Retinal pigment epithelial cell (primary cell): ENCODE data around the gene THBS1.

Experiments
- DNase-seq: peaks from one replicate; pipeline ENCODE4 v3.0.0-alpha.2; 2010; ENCODE audit warnings: low read depth
- H3K4me3 ChIP-seq: 2 replicates; pipeline ENCODE4 v1.5.1; 2011; ENCODE audit warnings: mild to moderate bottlenecking, low read length, control low read depth, moderate library complexity
- CTCF ChIP-seq: conservative IDR thresholded peaks from 2 replicates; pipeline ENCODE4 v1.5.1; 2011; ENCODE audit warnings: low read depth, low read length, control low read depth, inconsistent platforms

The THBS1 gene

DNA sequence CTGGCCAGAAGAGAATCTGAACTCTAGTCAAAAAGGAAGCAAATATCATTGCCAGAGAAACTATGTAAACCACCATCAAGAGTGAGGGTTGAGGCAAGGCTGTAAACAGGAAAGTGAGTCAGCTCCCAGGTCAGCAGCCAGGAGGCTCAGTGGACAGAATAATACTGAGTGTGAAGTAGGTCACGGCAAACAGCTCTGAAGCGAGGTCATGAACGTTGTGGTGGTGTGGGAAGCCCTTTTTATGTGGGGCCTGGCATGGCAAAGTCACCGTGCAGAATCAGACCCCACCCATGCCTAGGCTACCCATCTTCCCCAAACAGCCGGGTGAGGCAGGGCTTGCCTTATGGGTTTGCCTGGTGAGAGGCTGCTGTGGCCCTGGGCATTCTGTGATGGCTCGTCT, 43.9 kb downstream of the THBS1 start:
- peak; percentile 73 for DNase-seq
- peak; percentile 13 for TF ChIP-seq CTCF
- no peak overlapping the region for H3K4me3 ChIP-seq

DNA sequence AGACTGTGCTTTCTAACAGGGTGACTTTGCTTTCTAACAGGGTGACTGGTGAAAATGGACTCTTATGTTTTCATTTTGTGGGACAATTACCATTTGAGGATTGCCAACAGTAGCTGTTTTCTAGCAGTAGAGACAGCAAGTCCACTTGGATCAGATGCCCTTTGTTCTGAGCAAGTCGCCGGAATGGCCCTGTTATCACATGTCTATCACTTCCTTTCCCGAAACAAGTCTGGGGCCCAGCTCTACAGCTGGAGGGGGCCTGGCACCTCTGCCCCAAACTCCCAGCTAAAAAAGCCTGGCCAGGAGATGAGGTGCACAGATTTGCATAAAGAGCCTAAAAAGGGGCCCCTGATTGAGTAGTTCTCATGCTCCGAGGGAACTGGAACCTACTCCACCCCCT, 44.6 kb downstream of the THBS1 start:
- no peak for DNase-seq
- H3K4me3 ChIP-seq: no peak overlapping the region

GRCh38 chr15:39625856-39626255, 45.0 kb downstream of the THBS1 start:
- TF ChIP-seq CTCF: no peak
- DNase-seq: peak; percentile 47
- H3K4me3 ChIP-seq: no peak overlapping the region

More for the DNA sequence above, 44.6 kb downstream of the THBS1 start:
- no peak for TF ChIP-seq CTCF

- H3K4me3 ChIP-seq: no peak overlapping the region
- TF ChIP-seq CTCF: no peak
- no peak for DNase-seq
Measured at GRCh38 chr15:39627451-39628143, 46.7 kb downstream of the THBS1 start.

GRCh38 chr15:39628144-39628508, 47.2 kb downstream of the THBS1 start:
- H3K4me3 ChIP-seq: no peak overlapping the region
- DNase-seq: no peak
- TF ChIP-seq CTCF: peak; percentile 61

DNA sequence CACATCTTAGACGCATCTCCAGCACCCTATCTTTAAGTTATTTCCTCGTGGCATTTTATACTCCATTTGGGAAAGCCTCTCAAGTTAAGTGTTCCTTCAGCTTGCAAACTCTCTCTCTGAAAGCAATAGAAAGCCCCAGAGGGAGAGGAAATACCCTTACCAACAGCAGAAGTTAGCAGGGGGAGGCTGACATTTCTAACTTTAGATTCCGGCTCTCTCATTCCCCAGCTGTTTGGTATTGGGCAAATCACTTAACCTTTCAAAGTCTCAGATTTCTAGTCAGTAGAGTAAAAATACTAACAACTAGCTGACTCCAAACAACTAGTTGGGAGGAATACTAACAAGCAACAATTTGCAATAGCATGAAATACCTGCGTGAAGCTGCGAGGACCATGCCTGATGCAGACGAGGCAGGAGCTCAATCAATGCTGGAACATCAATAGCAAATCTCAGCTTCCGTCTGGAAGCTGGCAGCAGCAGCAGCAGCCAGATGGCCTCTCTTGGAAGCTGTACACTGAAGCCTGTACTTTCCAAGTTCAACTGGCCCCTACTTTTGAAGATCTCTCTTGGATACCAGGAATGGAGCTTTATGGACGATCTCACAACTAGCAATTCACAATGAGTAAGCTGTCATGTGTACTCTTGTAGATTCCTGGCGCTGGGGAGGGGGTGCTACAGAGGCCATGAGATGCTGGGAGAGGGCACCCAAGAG, 47.8 kb downstream of the THBS1 start:
- no peak for TF ChIP-seq CTCF
- H3K4me3 ChIP-seq: no peak overlapping the region
- DNase-seq: no peak

DNA sequence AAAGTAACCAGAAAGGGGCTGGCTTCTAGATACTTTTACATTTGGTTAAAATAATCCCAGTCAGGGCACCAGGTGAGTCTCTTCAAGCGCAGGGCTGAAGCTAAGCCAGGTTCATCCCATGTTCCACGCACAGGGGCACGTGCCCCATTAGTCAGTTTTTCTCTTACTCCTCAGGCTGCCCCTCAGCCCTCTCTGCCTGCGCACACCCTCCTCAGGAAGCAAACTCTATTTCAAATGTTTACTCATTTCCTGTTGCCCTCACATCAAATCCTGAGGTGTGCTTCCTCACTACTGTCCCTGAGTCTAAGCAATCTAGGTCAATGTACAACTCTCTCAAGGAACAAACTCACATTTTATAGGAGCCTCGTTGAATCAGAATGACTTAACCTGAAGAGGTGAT, 48.5 kb downstream of the THBS1 start:
- no peak for DNase-seq
- no peak overlapping the region for H3K4me3 ChIP-seq
- TF ChIP-seq CTCF: no peak
